ENCODE results near the gene TMEM18. TPM values are rescaled to one million over a fixed set of nuclear protein-coding genes. Genes with fewer than 3 reads are reported as not detected.
A peak's percentile ranks its signal among the peaks of the same experiment; 100 is the strongest.

TMEM18 gene
- polyA plus RNA-seq, 1 of the 3 experiments (the other 2 are of a cell fraction), result 29.3 TPM

- no peaks in the 10 kb centered on the region for H3K9me2 ChIP-seq
- H3K4me3 ChIP-seq (ENCODE audit: low read depth in 2 of 2, low read length in 1 of 2), result no peak overlapping the region
- no peak overlapping the region for H2AFZ ChIP-seq (ENCODE audit: low read depth)
- no peaks in the 10 kb centered on the region for H3F3A ChIP-seq (replicated peaks; ENCODE audit: insufficient read depth)
- POLR2A ChIA-PET, result no interaction called here
- no peaks in the 10 kb centered on the region for H3K79me2 ChIP-seq (ENCODE audit: insufficient read depth)
- TF ChIP-seq JUND (IDR thresholded peaks at IDR 0.05), result no peak
- no peak for TF ChIP-seq RAD21 (IDR thresholded peaks at IDR 0.05; ENCODE audit: low read length)
- no peak for TF ChIP-seq MXI1 (IDR thresholded peaks at IDR 0.05; ENCODE audit: low read depth, low read length)
- no peak for TF ChIP-seq FOSL2 (IDR thresholded peaks at IDR 0.05; ENCODE audit: borderline replicate concordance, low read depth)
- TF ChIP-seq RXRA (IDR thresholded peaks at IDR 0.05; ENCODE audit: borderline replicate concordance, low read depth), result no peak
- no peak for TF ChIP-seq RFX5 (IDR thresholded peaks at IDR 0.05; ENCODE audit: low read length)
- 65% methylated on average over 7 of the region's 7 CpGs for WGBS (ENCODE audit: low lambda C conversion rate)
- peaks cover 0 to 15% of the 10 kb centered on the region in 2 experiments; a peak in 2 of 4 replicates for H3K4me1 ChIP-seq (ENCODE audit: control insufficient read depth in 1 of 2, insufficient read depth in 2 of 2, low read depth in 1 of 2, low read length in 1 of 2)
- H4K20me1 ChIP-seq (ENCODE audit: insufficient read depth), result no peaks in the 10 kb centered on the region
- CTCF ChIA-PET, result interaction anchor here (2.2 kb wide), 1 partner anchor 20 kb away, joined by 6 read pairs; no protein-coding TSS in a partner anchor
- no peaks in the 10 kb centered on the region for H3K9me3 ChIP-seq
- H3K36me3 ChIP-seq (replicated peaks in 1 of 2; ENCODE audit: control insufficient read depth in 1 of 2, insufficient read depth in 2 of 2, low read length in 1 of 2), result no peaks in the 10 kb centered on the region
- DNase-seq, result no peak
- no peak overlapping the region for H3K4me2 ChIP-seq
- no peak overlapping the region for H3K9ac ChIP-seq
- H3K27me3 ChIP-seq (ENCODE audit: insufficient read depth), result no peaks in the 10 kb centered on the region
- H3K27ac ChIP-seq (ENCODE audit: low read depth in 2 of 2, low read length in 1 of 2), result no peak overlapping the region
These were observed 16.4 kb upstream of the TMEM18 start for GRCh38 chr2:693606-694005.

GRCh38 chr2:692767-693166 is 15.6 kb upstream of the TMEM18 start:
- CTCF ChIA-PET, result interaction anchor here (2.2 kb wide), 1 partner anchor 21 kb away, joined by 6 read pairs; no protein-coding TSS in a partner anchor

More at GRCh38 chr2:692767-693166, 15.6 kb upstream of the TMEM18 start:
- no peak overlapping the region for H3K4me3 ChIP-seq (ENCODE audit: low read depth in 2 of 2, low read length in 1 of 2)
- no peak overlapping the region for H3K4me2 ChIP-seq
- POLR2A ChIA-PET, result no interaction called here
- peaks cover 0 to 15% of the 10 kb centered on the region in 2 experiments; a peak in 1 of 4 replicates for H3K4me1 ChIP-seq (ENCODE audit: control insufficient read depth in 1 of 2, insufficient read depth in 2 of 2, low read depth in 1 of 2, low read length in 1 of 2)
- no peaks in the 10 kb centered on the region for H3K9me3 ChIP-seq
- H3K27ac ChIP-seq (ENCODE audit: low read depth in 2 of 2, low read length in 1 of 2), result no peak overlapping the region
- no peaks in the 10 kb centered on the region for H4K20me1 ChIP-seq (ENCODE audit: insufficient read depth)
- H3K36me3 ChIP-seq (replicated peaks in 1 of 2; ENCODE audit: control insufficient read depth in 1 of 2, insufficient read depth in 2 of 2, low read length in 1 of 2), result no peaks in the 10 kb centered on the region
- TF ChIP-seq RXRA (IDR thresholded peaks at IDR 0.05; ENCODE audit: borderline replicate concordance, low read depth) (no peak), RCOR1 (IDR thresholded peaks at IDR 0.05; ENCODE audit: low read length) (no peak), PBX3 (IDR thresholded peaks at IDR 0.05) (no peak), EP300 (IDR thresholded peaks at IDR 0.05; ENCODE audit: borderline replicate concordance in 1 of 2, low read depth in 1 of 2, low read length in 1 of 2) (no peak), SIN3A (IDR thresholded peaks at IDR 0.05; ENCODE audit: borderline replicate concordance, low read depth, low read length) (no peak), MXI1 (IDR thresholded peaks at IDR 0.05; ENCODE audit: low read depth, low read length) (no peak), NRF1 (IDR thresholded peaks at IDR 0.05; ENCODE audit: low read depth, low read length) (no peak), FOXJ3 (CRISPR knock-in tag; IDR thresholded peaks at IDR 0.05) (no peak), YY1 (IDR thresholded peaks at IDR 0.05; ENCODE audit: low read depth) (no peak), GATA2 (CRISPR knock-in tag; IDR thresholded peaks at IDR 0.05) (no peak), FOXM1 (IDR thresholded peaks at IDR 0.05; ENCODE audit: low read depth) (no peak), FOSL2 (IDR thresholded peaks at IDR 0.05; ENCODE audit: borderline replicate concordance, low read depth) (no peak), POLR2AphosphoS5 (IDR thresholded peaks at IDR 0.05; ENCODE audit: low read depth, low read length) (no peak)
- H3F3A ChIP-seq (replicated peaks; ENCODE audit: insufficient read depth), result no peaks in the 10 kb centered on the region
- 53% methylated on average over 8 of the region's 8 CpGs for WGBS (ENCODE audit: low lambda C conversion rate)
- DNase-seq, result no peak
- H2AFZ ChIP-seq (ENCODE audit: low read depth), result peak overlapping the region; percentile 47; the same call in 1 of the 2 replicates
- H3K9ac ChIP-seq, result no peak overlapping the region
- H3K27me3 ChIP-seq (ENCODE audit: insufficient read depth), result no peaks in the 10 kb centered on the region
- H3K9me2 ChIP-seq, result no peaks in the 10 kb centered on the region
- H3K79me2 ChIP-seq (ENCODE audit: insufficient read depth), result no peaks in the 10 kb centered on the region

Data from SK-N-SH (cell line).